ENCODE data around the gene AATK.

AATK gene

GRCh38 chr17:81103379-81103778 lies 62.6 kb downstream of the AATK start:
- DNase-seq: no peak

GRCh38 chr17:81102869-81103268 lies 63.2 kb downstream of the AATK start:
- DNase-seq: no peak

GRCh38 chr17:81102352-81102751 lies 63.7 kb downstream of the AATK start:
- no peak for DNase-seq

- peak; percentile 91 for DNase-seq
These were observed 64.3 kb downstream of the AATK start for GRCh38 chr17:81101614-81102306.

GRCh38 chr17:81100668-81101067 lies 65.4 kb downstream of the AATK start:
- DNase-seq: no peak

GRCh38 chr17:81099888-81100287 lies 66.1 kb downstream of the AATK start:
- DNase-seq: no peak

GRCh38 chr17:81097943-81098308 lies 68.1 kb downstream of the AATK start:
- DNase-seq: no peak

GRCh38 chr17:81097134-81097942 lies 68.7 kb downstream of the AATK start:
- DNase-seq: peak; percentile 85

GRCh38 chr17:81096741-81097133 lies 69.3 kb downstream of the AATK start:
- no peak for DNase-seq

GRCh38 chr17:81095383-81095762 lies 70.6 kb downstream of the AATK start:
- peak; percentile 55 for DNase-seq

GRCh38 chr17:81094509-81095382 lies 71.3 kb downstream of the AATK start:
- DNase-seq: peak; percentile 98

- DNase-seq: no peak
These were observed 72.2 kb downstream of the AATK start for GRCh38 chr17:81093619-81094508.

- no peak for DNase-seq
These were observed 73.4 kb downstream of the AATK start for GRCh38 chr17:81092518-81093095.

GRCh38 chr17:81091774-81092517 lies 74.1 kb downstream of the AATK start:
- no peak for DNase-seq

- no peak for DNase-seq
These were observed 74.9 kb downstream of the AATK start for GRCh38 chr17:81091154-81091553.

GRCh38 chr17:81090361-81091136 lies 75.5 kb downstream of the AATK start:
- no peak for DNase-seq

GRCh38 chr17:81086789-81087551 lies 79.1 kb downstream of the AATK start:
- DNase-seq: no peak

GRCh38 chr17:81085420-81085911 lies 80.6 kb downstream of the AATK start:
- DNase-seq: no peak

- no peak for DNase-seq
These were observed 81.2 kb downstream of the AATK start for GRCh38 chr17:81084680-81085419.

All from activated CD8-positive, alpha-beta memory T cell treated with anti-CD3 and anti-CD28 coated beads, Interleukin-2, amount 50 U/mL, for 4 hours (primary cell).